ENCODE data around the gene AGMO.

The AGMO gene

GRCh38 chr7:15494711-15495110 is 67.1 kb downstream of the AGMO start:
- no peak for DNase-seq

- DNase-seq, result no peak
These were observed 70.5 kb downstream of the AGMO start for GRCh38 chr7:15491361-15491760.

GRCh38 chr7:15490291-15490690 is 71.5 kb downstream of the AGMO start:
- no peak for DNase-seq

GRCh38 chr7:15489861-15490260 is 72.0 kb downstream of the AGMO start:
- no peak for DNase-seq

GRCh38 chr7:15489383-15489782 is 72.4 kb downstream of the AGMO start:
- no peak for DNase-seq

- no peak for DNase-seq
These were observed 73.4 kb downstream of the AGMO start for GRCh38 chr7:15488401-15488800.

GRCh38 chr7:15487896-15488295 is 73.9 kb downstream of the AGMO start:
- DNase-seq, result no peak

- no peak for DNase-seq
These were observed 75.8 kb downstream of the AGMO start for GRCh38 chr7:15485998-15486397.

- no peak for DNase-seq
These were observed 76.4 kb downstream of the AGMO start for GRCh38 chr7:15485431-15485830.

GRCh38 chr7:15481132-15481531 is 80.7 kb downstream of the AGMO start:
- DNase-seq, result no peak

GRCh38 chr7:15478401-15478800 is 83.4 kb downstream of the AGMO start:
- DNase-seq, result no peak

- no peak for DNase-seq
These were observed 85.3 kb downstream of the AGMO start for GRCh38 chr7:15476531-15476918.

GRCh38 chr7:15475808-15476530 is 85.8 kb downstream of the AGMO start:
- DNase-seq, result no peak

GRCh38 chr7:15471669-15471950 is 90.2 kb downstream of the AGMO start:
- no peak for DNase-seq

- DNase-seq, result no peak
These were observed 90.8 kb downstream of the AGMO start for GRCh38 chr7:15470825-15471668.

GRCh38 chr7:15464667-15465121 is 97.1 kb downstream of the AGMO start:
- no peak for DNase-seq

GRCh38 chr7:15463801-15464666 is 97.8 kb downstream of the AGMO start:
- DNase-seq, result no peak

- no peak for DNase-seq
These were observed 99.0 kb downstream of the AGMO start for GRCh38 chr7:15462721-15463389.

- DNase-seq, result no peak
These were observed 100.2 kb downstream of the AGMO start for GRCh38 chr7:15461576-15461975.

- DNase-seq, result no peak
These were observed 102.7 kb downstream of the AGMO start for GRCh38 chr7:15459018-15459615.

GRCh38 chr7:15457990-15458955 is 103.5 kb downstream of the AGMO start:
- no peak for DNase-seq

All from activated CD4-positive, CD25-positive, alpha-beta regulatory T cell treated with anti-CD3 and anti-CD28 coated beads, Interleukin-2, amount 50 U/mL, for 72 hours (primary cell).